B cell (primary cell): ENCODE results near the gene TRIM27. TPM values are rescaled to one million over a fixed set of nuclear protein-coding genes. Genes with fewer than 3 reads are reported as not detected.

Experiments
- ATAC-seq: fragments of 200-7000 bp; cut with Tn5 transposase; one replicate; pipeline ENCODE4 v1.10.0; 2021; ENCODE audit warnings: low read depth, mild to moderate bottlenecking, moderate number of reproducible peaks, moderate library complexity
- CTCF ChIA-PET: fragments of 350-600 bp; sonication (Branson Sonifier 250); formaldehyde crosslinking; loops from one replicate; lab custom pipeline; 2021; ENCODE audit warnings: antibody characterized with exemption, inconsistent platforms; lab: Charles Lee
- POLR2A ChIA-PET: fragments of 350-600 bp; sonication (Branson Sonifier 250); formaldehyde crosslinking; loops from one replicate; lab custom pipeline; 2021; ENCODE audit warnings: antibody characterized with exemption; lab: Charles Lee
- DNase-seq: peaks from one replicate; pipeline ENCODE4 v3.0.0; 2013
- H2AFZ ChIP-seq: 2 replicates; pipeline ENCODE4 v1.6.1; 2012; ENCODE audit warnings: mild to moderate bottlenecking, low read depth, low read length; ENCODE audit not compliant: insufficient read depth, poor library complexity, severe bottlenecking
- H3K27ac ChIP-seq, 2 donors: 1 replicate in 1 of 2; 2 replicates in 1 of 2; pipeline ENCODE4 v1.5.1; 2012 to 2013; ENCODE audit warnings: low read length in 2 of 2, mild to moderate bottlenecking in 2 of 2, moderate library complexity in 1 of 2
- H3K27me3 ChIP-seq, 4 experiments: fragments of 200-600 bp in 1 of 4; sonication (generic) in 1 of 4; replicated peaks in 1 of 4; 1 replicate in 2 of 4; 2 replicates in 2 of 4; pipeline versions ENCODE4 v1.6.1 to v1.7.0; 2013 to 2016; ENCODE audit warnings: low read length in 3 of 4, mild to moderate bottlenecking in 2 of 4, mixed read lengths in 1 of 4, moderate library complexity in 1 of 4; ENCODE audit not compliant: insufficient read depth in 4 of 4, control insufficient read depth in 3 of 4; ENCODE audit errors: control extremely low read depth in 1 of 4
- H3K36me3 ChIP-seq, 2 experiments: replicated peaks in 1 of 2; 1 replicate in 1 of 2; 2 replicates in 1 of 2; pipeline versions ENCODE4 v1.6.1 to v1.7.1; 2013; ENCODE audit warnings: low read length in 1 of 2; ENCODE audit not compliant: insufficient read depth in 2 of 2, control insufficient read depth in 1 of 2; ENCODE audit errors: control extremely low read depth in 1 of 2, extremely low read depth in 1 of 2
- H3K4me1 ChIP-seq, 2 donors: fragments of 200-600 bp in 1 of 2; sonication (generic) in 1 of 2; 1 replicate in 1 of 2; 2 replicates in 1 of 2; pipeline versions ENCODE4 v1.5.1 to v1.6.1; 2013 to 2017; ENCODE audit warnings: low read length in 2 of 2; ENCODE audit not compliant: control insufficient read depth in 2 of 2, insufficient read depth in 2 of 2
- H3K4me2 ChIP-seq: replicated peaks from 2 replicates; pipeline ENCODE3; 2012; ENCODE audit warnings: mild to moderate bottlenecking, low read depth, low read length; ENCODE audit not compliant: poor library complexity, severe bottlenecking
- H3K4me3 ChIP-seq, 5 experiments: fragments of 200-600 bp in 1 of 5; sonication (generic) in 1 of 5; 1 replicate in 3 of 5; 2 replicates in 2 of 5; pipeline versions ENCODE4 v1.5.1 to v1.7.0; 2011 to 2016; ENCODE audit warnings: low read length in 4 of 5, mild to moderate bottlenecking in 4 of 5, low read depth in 2 of 5, control low read depth in 1 of 5, moderate library complexity in 1 of 5; ENCODE audit not compliant: insufficient read depth in 1 of 5; ENCODE audit errors: control extremely low read depth in 1 of 5, extremely low read depth in 1 of 5
- H3K79me2 ChIP-seq: fragments of 200-600 bp; sonication (generic); one replicate; pipeline ENCODE4 v1.6.0; 2016; ENCODE audit warnings: low read length; ENCODE audit not compliant: control insufficient read depth, insufficient read depth
- H3K9ac ChIP-seq: fragments of 200-600 bp; sonication (generic); 2 replicates; pipeline ENCODE4 v1.6.1; 2017; ENCODE audit warnings: mild to moderate bottlenecking, low read length, moderate library complexity
- H3K9me3 ChIP-seq, 3 donors: one replicate each; pipeline versions ENCODE4 v1.6.1 to v1.7.1; 2013; ENCODE audit warnings: low read length in 2 of 3; ENCODE audit not compliant: control insufficient read depth in 2 of 3, insufficient read depth in 1 of 3; ENCODE audit errors: control extremely low read depth in 1 of 3
- H4K20me1 ChIP-seq: 2 replicates; pipeline ENCODE4 v1.6.0; 2012; ENCODE audit warnings: mild to moderate bottlenecking, low read length; ENCODE audit not compliant: insufficient read depth, control insufficient read depth, poor library complexity, severe bottlenecking
- H3K27ac Mint-ChIP-seq: one replicate; pipeline ENCODE4 v1.8.0; 2021; ENCODE audit warnings: mixed read lengths
- H3K27me3 Mint-ChIP-seq: one replicate; pipeline ENCODE4 v1.8.0; 2021; ENCODE audit warnings: mixed read lengths
- H3K4me1 Mint-ChIP-seq: one replicate; pipeline ENCODE4 v1.8.0; 2021; ENCODE audit warnings: mixed read lengths
- H3K4me3 Mint-ChIP-seq: one replicate; pipeline ENCODE4 v1.8.0; 2021; ENCODE audit warnings: mixed read lengths
- H3K9me3 Mint-ChIP-seq: one replicate; pipeline ENCODE4 v1.8.0; 2022; ENCODE audit warnings: mixed read lengths; ENCODE audit not compliant: insufficient read depth
- EZH2 ChIP-seq: IDR thresholded peaks from 2 replicates; pipeline ENCODE4 v1.6.1; 2012; ENCODE audit warnings: borderline replicate concordance, low read depth, mild to moderate bottlenecking, moderate library complexity, low read length; ENCODE audit not compliant: insufficient read depth, poor library complexity, severe bottlenecking
- WGBS: methylation state at CpG from one replicate; pipeline ENCODE4 v1.1.5; 2013; ENCODE audit warnings: missing lambda C conversion rate; ENCODE audit not compliant: insufficient coverage; 5-methylcytosine and 5-hydroxymethylcytosine counted together
- intact Hi-C: fragments of 100-400 bp; cut with micrococcal nuclease; formaldehyde crosslinking; loops from one replicate; pipeline ENCODE4 v1.10.0; 2022
- polyA plus RNA-seq: library from polyadenylated mRNA; depleted of rRNA; stranded (reverse); fragments of >200 nt; gene quantifications from 2 replicates; pipeline ENCODE4 v1.2.3, GENCODE V29; 2012
- total RNA-seq, 2 donors: library from RNA; stranded (reverse); fragments of 120-200 nt in 1 of 2; gene quantifications; 1 replicate in 1 of 2; 2 replicates in 1 of 2; pipeline versions ENCODE4 v1.2.3 to v1.2.4, GENCODE V29; 2013 to 2022
- TF ChIP-seq, protein P1 (sequence below): fragments of 200-600 bp; IDR thresholded peaks from one replicate; pipeline ENCODE4 v1.8.0; 2022; ENCODE audit warnings: antibody characterized with exemption, mild to moderate bottlenecking

TRIM27 gene
- total and polyA plus RNA-seq, 2 donors (not counting 1 experiment from before 2014, with no cell fraction given), result 48.3 to 70.0 TPM

DNA sequence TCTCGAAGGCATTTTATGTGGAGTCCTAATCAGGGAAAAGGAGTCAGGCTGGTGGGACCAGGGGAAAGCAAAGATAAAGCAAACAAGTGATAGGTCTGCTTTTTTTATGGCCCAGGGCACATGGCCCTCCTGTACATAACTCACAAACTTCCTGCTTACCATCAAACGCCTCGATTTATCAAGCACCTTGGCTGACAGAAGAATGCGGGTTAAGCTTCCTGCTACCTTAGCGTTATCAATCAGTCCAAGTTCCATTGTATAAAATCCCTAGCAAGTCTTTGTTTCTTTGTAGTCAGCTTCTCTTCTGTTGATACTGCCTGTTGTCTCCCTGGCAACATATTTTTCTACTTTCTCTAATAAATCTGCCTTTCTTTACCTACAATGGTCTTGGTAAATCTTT lies 4.1 kb upstream of the TRIM27 start:
- POLR2A ChIA-PET, result no interaction called here
- no peaks in the 10 kb centered on the region for H3K9me3 ChIP-seq
- H3K4me3 Mint-ChIP-seq, result no peak overlapping the region

DNA sequence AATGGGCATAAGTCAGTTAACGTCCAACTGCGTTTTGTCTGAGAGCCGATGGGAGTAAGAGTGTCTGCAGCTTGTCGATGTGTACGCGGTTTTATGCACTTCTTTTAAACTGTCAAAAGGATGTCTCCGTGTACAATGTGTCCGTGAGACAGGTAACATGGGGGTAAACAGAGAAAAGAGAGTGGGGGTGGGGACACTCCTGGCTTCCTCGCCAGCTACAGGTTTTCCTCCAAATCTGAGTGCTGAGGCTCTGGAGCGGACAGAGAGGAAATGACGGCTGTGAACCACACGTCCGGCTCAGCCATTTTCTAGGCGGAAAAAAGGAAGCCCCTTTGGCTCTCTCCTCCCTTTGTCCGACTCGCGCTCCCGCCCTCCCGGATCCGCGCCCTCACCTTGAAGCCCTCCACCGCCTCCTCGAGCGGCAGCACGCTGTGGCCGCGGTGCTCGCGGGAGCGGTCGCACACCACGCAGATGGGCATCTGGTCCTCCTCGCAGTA lies 916 bp downstream of the TRIM27 start:
- peak overlapping the region; percentile 71 to 97 (median 92) for H3K4me3 ChIP-seq
- H3K9me3 Mint-ChIP-seq, result no peaks in the 10 kb centered on the region
- peaks cover 2 to 40% of the 10 kb centered on the region in 2 experiments for H3K36me3 ChIP-seq
- H3K79me2 ChIP-seq, result peaks cover 62% of the 10 kb centered on the region
- intact Hi-C loops, result loop anchor here (1.0 to 5.0 kb wide), 5 partner anchors 18 to 94 kb away; no protein-coding TSS in a partner anchor
- TF ChIP-seq EZH2, result no peak
- TF ChIP-seq, protein P1, sequence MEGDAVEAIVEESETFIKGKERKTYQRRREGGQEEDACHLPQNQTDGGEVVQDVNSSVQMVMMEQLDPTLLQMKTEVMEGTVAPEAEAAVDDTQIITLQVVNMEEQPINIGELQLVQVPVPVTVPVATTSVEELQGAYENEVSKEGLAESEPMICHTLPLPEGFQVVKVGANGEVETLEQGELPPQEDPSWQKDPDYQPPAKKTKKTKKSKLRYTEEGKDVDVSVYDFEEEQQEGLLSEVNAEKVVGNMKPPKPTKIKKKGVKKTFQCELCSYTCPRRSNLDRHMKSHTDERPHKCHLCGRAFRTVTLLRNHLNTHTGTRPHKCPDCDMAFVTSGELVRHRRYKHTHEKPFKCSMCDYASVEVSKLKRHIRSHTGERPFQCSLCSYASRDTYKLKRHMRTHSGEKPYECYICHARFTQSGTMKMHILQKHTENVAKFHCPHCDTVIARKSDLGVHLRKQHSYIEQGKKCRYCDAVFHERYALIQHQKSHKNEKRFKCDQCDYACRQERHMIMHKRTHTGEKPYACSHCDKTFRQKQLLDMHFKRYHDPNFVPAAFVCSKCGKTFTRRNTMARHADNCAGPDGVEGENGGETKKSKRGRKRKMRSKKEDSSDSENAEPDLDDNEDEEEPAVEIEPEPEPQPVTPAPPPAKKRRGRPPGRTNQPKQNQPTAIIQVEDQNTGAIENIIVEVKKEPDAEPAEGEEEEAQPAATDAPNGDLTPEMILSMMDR, result no peak
- H3K27ac ChIP-seq, result peak overlapping the region; percentile 81 to 83
- peaks cover 31% of the 10 kb centered on the region for H4K20me1 ChIP-seq
- peak; percentile 34 for ATAC-seq
- H3K27me3 ChIP-seq, result no peaks in the 10 kb centered on the region
- ChIA-PET CTCF (interaction anchor here (0.6 to 1.7 kb wide), 5 partner anchors 17 to 1842 kb away, joined by 3 to 9 read pairs (median 5); no protein-coding TSS in a partner anchor), POLR2A (interaction anchor here (0.6 to 3.7 kb wide), 9 partner anchors 9 to 1776 kb away, joined by 3 to 41 read pairs (median 4); a partner anchor contains a TSS)
- H3K4me3 Mint-ChIP-seq, result peak overlapping the region; percentile 90
- peaks cover 27 to 30% of the 10 kb centered on the region in 2 donors for H3K4me1 ChIP-seq
- peak overlapping the region; percentile 80 for H3K9ac ChIP-seq
- DNase-seq, result peak; percentile 77
- no peaks in the 10 kb centered on the region for H3K27me3 Mint-ChIP-seq
- H3K9me3 ChIP-seq, result no peaks in the 10 kb centered on the region
- WGBS, result under 1% methylated on average over 33 of the region's 33 CpGs
- H3K27ac Mint-ChIP-seq, result peak overlapping the region; percentile 97
- H3K4me1 Mint-ChIP-seq, result peaks cover 37% of the 10 kb centered on the region
- H3K4me2 ChIP-seq, result peak overlapping the region; percentile 79
- H2AFZ ChIP-seq, result peak overlapping the region; percentile 89

More for the DNA sequence above, 4.1 kb upstream of the TRIM27 start:
- H3K4me3 ChIP-seq, result no peak overlapping the region
- WGBS, result 91% methylated on average over 4 of the region's 5 CpGs
- peaks cover 16% of the 10 kb centered on the region for H3K79me2 ChIP-seq
- no peaks in the 10 kb centered on the region for H3K9me3 Mint-ChIP-seq
- peaks cover 5% of the 10 kb centered on the region for H3K4me1 Mint-ChIP-seq
- intact Hi-C loops, result no loop called here
- TF ChIP-seq EZH2, result no peak
- TF ChIP-seq, protein P1, result no peak
- CTCF ChIA-PET, result no interaction called here
- no peak overlapping the region for H3K9ac ChIP-seq
- H3K36me3 ChIP-seq, result no peaks in the 10 kb centered on the region
- H3K27ac Mint-ChIP-seq, result no peak overlapping the region
- H2AFZ ChIP-seq, result peak overlapping the region; percentile 44
- H4K20me1 ChIP-seq, result no peaks in the 10 kb centered on the region
- DNase-seq (no peak), ATAC-seq (no peak)
- H3K4me1 ChIP-seq, result peaks cover 6 to 13% of the 10 kb centered on the region in 2 donors
- H3K4me2 ChIP-seq, result peak overlapping the region; percentile 16
- H3K27ac ChIP-seq, result peak overlapping the region in 1 of 2 donors; percentile 57
- peaks cover 0 to 3% (median 1%) of the 10 kb centered on the region in 4 experiments for H3K27me3 ChIP-seq
- H3K27me3 Mint-ChIP-seq, result peaks cover 13% of the 10 kb centered on the region
